Endothelial cell of umbilical vein (primary cell): ENCODE measurements around the gene SAP30L. TPM values are rescaled to one million over a fixed set of nuclear protein-coding genes. Genes with fewer than 3 reads are reported as not detected.

Experiments
- BruUV-seq: library from RNA; stranded (reverse); fragments of 400-500 nt; replicated peaks from 2 replicates; lab custom pipeline; 2021; lab: Mats Ljungman, UMichigan
- CTCF ChIA-PET: fragments of 300-600, 350-600 bp; sonication (Branson Sonifier 250); formaldehyde crosslinking; loops from one replicate; lab custom pipeline; 2021; ENCODE audit warnings: antibody characterized with exemption, inconsistent platforms; lab: Charles Lee
- POLR2A ChIA-PET: fragments of 300-600, 350-600 bp; sonication (Branson Sonifier 250); formaldehyde crosslinking; loops from one replicate; lab custom pipeline; 2021; ENCODE audit warnings: antibody characterized with exemption, inconsistent platforms; lab: Charles Lee
- DNase-seq: peaks from one replicate; pipeline ENCODE4 v3.0.0-alpha.2; 2011; ENCODE audit warnings: low read depth, low spot score
- FAIRE-seq: peaks from 2 replicates; lab custom pipeline; 2011; peaks lifted over from hg19 to GRCh38; lab: Jason Lieb, UNC
- H2AFZ ChIP-seq: 2 replicates; pipeline ENCODE4 v1.6.0; 2012; ENCODE audit warnings: low read depth, low read length, control low read depth, inconsistent platforms
- H3K27ac ChIP-seq: 2 replicates; pipeline ENCODE4 v1.5.1; 2011; ENCODE audit warnings: low read depth, mild to moderate bottlenecking, control low read depth, low read length, moderate library complexity; ENCODE audit not compliant: insufficient read depth
- H3K27me3 ChIP-seq, 2 experiments: 2 replicates each; pipeline versions ENCODE4 v1.6.0 to v1.6.1; 2011; ENCODE audit warnings: low read length in 2 of 2, mixed read lengths in 1 of 2; ENCODE audit not compliant: control insufficient read depth in 2 of 2, insufficient read depth in 2 of 2
- H3K36me3 ChIP-seq, 2 experiments: 2 replicates in 1 of 2; 3 replicates in 1 of 2; pipeline ENCODE4 v1.5.1; 2011; ENCODE audit warnings: low read length in 2 of 2, mild to moderate bottlenecking in 1 of 2, moderate library complexity in 1 of 2; ENCODE audit not compliant: control insufficient read depth in 2 of 2, insufficient read depth in 2 of 2; ENCODE audit errors: extremely low read depth in 1 of 2
- H3K4me1 ChIP-seq: 3 replicates; pipeline ENCODE4 v1.5.1; 2011; ENCODE audit warnings: mild to moderate bottlenecking, low read length; ENCODE audit not compliant: control insufficient read depth, insufficient read depth; ENCODE audit errors: extremely low read depth
- H3K4me2 ChIP-seq: 2 replicates; pipeline ENCODE4 v1.6.1; 2011; ENCODE audit warnings: low read length, control low read depth, mixed read lengths; ENCODE audit not compliant: insufficient read depth
- H3K4me3 ChIP-seq, 3 experiments: fragments of 200-600 bp in 1 of 3; sonication (generic), shearing (Covaris generic) in 1 of 3; replicated peaks in 1 of 3; 2 replicates each; pipeline ENCODE4 v1.5.1; 2011 to 2016; ENCODE audit warnings: control low read depth in 3 of 3, low read length in 3 of 3, mild to moderate bottlenecking in 2 of 3, inconsistent platforms in 1 of 3, low read depth in 1 of 3, moderate library complexity in 1 of 3; ENCODE audit not compliant: insufficient read depth in 1 of 3
- H3K79me2 ChIP-seq: 2 replicates; pipeline ENCODE4 v1.6.0; 2012; ENCODE audit warnings: low read length, inconsistent platforms; ENCODE audit not compliant: control insufficient read depth, insufficient read depth
- H3K9ac ChIP-seq: replicated peaks from 2 replicates; pipeline ENCODE3; 2011; ENCODE audit warnings: low read length, control low read depth; ENCODE audit not compliant: insufficient read depth; ENCODE audit errors: extremely low read depth
- H3K9me1 ChIP-seq: replicated peaks from 3 replicates; pipeline ENCODE4 v1.6.0; 2011; ENCODE audit warnings: mild to moderate bottlenecking, low read length; ENCODE audit not compliant: control insufficient read depth, insufficient read depth; ENCODE audit errors: extremely low read depth
- H3K9me3 ChIP-seq: replicated peaks from 2 replicates; pipeline ENCODE4 v1.5.1; 2012; ENCODE audit warnings: low read length, inconsistent platforms; ENCODE audit not compliant: control insufficient read depth, insufficient read depth
- H4K20me1 ChIP-seq: replicated peaks from 2 replicates; pipeline ENCODE3; 2011; ENCODE audit warnings: mild to moderate bottlenecking, low read length; ENCODE audit not compliant: control insufficient read depth, insufficient read depth; ENCODE audit errors: extremely low read depth
- EZH2 ChIP-seq: IDR thresholded peaks from 2 replicates; pipeline ENCODE4 v1.6.1; 2012; ENCODE audit warnings: borderline replicate concordance, low read depth, mild to moderate bottlenecking, moderate library complexity, low read length, inconsistent platforms; ENCODE audit not compliant: severe bottlenecking
- FOS ChIP-seq: IDR thresholded peaks from 2 replicates; pipeline ENCODE4 v1.6.1; 2011; ENCODE audit warnings: mild to moderate bottlenecking, low read length, moderate library complexity, borderline replicate concordance; ENCODE audit not compliant: insufficient read depth
- GATA2 ChIP-seq: IDR thresholded peaks from 2 replicates; pipeline ENCODE4 v1.7.0; 2011; ENCODE audit warnings: low read depth, mild to moderate bottlenecking, moderate library complexity, mixed read lengths, low read length; ENCODE audit not compliant: insufficient read length, insufficient read depth
- JUN ChIP-seq: IDR thresholded peaks from 2 replicates; pipeline ENCODE4 v1.6.1; 2011; ENCODE audit warnings: borderline replicate concordance, low read depth; ENCODE audit not compliant: insufficient read length, insufficient read depth
- MYC ChIP-seq: IDR thresholded peaks from one replicate; pipeline ENCODE4 v1.6.1; 2011; ENCODE audit warnings: mild to moderate bottlenecking, low read depth, low read length
- POLR2A ChIP-seq: IDR thresholded peaks from 2 replicates; pipeline ENCODE4 v1.6.1; 2012; ENCODE audit warnings: low read depth, mild to moderate bottlenecking, control low read depth, low read length
- POLR2AphosphoS5 ChIP-seq: IDR thresholded peaks from 2 replicates; pipeline ENCODE4 v1.6.1; 2012; ENCODE audit warnings: low read depth, mild to moderate bottlenecking, control low read depth, low read length, moderate library complexity; ENCODE audit not compliant: insufficient read depth
- dilution Hi-C: fragments of 300-500 bp; cut with MboI; formaldehyde crosslinking; loops from one replicate; pipeline ENCODE4 v1.15.0; 2019; ENCODE audit warnings: low sequenced_read_pairs; ENCODE audit not compliant: extremely low pct_ligation_motif_present
- intact Hi-C: fragments of 100-400 bp; cut with micrococcal nuclease; formaldehyde crosslinking; loops from one replicate; pipeline ENCODE4 v1.10.0; 2022
- polyA plus RNA-seq, 4 experiments: library from polyadenylated mRNA; depleted of rRNA in 3 of 4; stranded (reverse) in 3 of 4; unstranded in 1 of 4; fragments of >200 nt; gene quantifications; 2 replicates each; pipeline versions ENCODE4 v1.2.1 to v1.2.3, GENCODE V29; 2011 to 2012; ENCODE audit warnings: missing spikeins in 1 of 4
- total RNA-seq: library from RNA; stranded (reverse); gene quantifications from 2 replicates; pipeline ENCODE4 v1.2.3, GENCODE V29; 2021
- TF ChIP-seq, protein P1 (sequence below): IDR thresholded peaks from 2 replicates; pipeline ENCODE4 v1.6.1; 2011; ENCODE audit not compliant: insufficient read depth, insufficient read length
- TF ChIP-seq, protein P2 (sequence below), 2 donors: IDR thresholded peaks; 1 replicate in 1 of 2; 2 replicates in 1 of 2; pipeline ENCODE4 v1.5.1; 2011; ENCODE audit warnings: low read length in 2 of 2, mild to moderate bottlenecking in 2 of 2, moderate library complexity in 2 of 2, control low read depth in 1 of 2, inconsistent platforms in 1 of 2, low read depth in 1 of 2; ENCODE audit not compliant: insufficient read depth in 1 of 2; ENCODE audit errors: extremely low read depth in 1 of 2

Gene SAP30L
- total and polyA plus RNA-seq, 2 donors (not counting 3 experiments of a cell fraction or from before 2014, with no cell fraction given): 18.1 to 37.8 TPM

DNA sequence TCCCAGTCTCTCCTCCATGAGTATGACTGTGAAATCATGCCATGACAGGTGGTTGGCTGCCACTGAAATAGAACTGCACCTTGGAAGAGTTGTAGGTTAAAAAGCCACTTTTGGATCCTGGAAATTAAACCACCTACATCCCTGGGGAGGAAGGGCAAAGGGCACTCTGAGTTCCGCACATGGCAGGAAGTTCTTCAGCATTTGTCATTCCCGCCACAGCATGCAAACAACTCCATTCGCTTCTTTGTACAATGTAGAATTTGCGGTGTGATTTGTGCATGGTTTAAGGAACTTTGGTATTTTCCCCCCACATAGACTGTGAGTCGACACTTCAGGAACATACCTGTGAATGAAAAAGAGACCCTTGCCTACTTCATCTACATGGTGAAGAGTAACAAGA is 9.8 kb downstream of the SAP30L start:
- Histone ChIP-seq H3K4me2 (no peak overlapping the region), H4K20me1 (no peaks in the 10 kb centered on the region), H3K4me1 (peaks cover 2% of the 10 kb centered on the region), H3K9me3 (no peaks in the 10 kb centered on the region), H3K79me2 (no peaks in the 10 kb centered on the region), H2AFZ (no peak overlapping the region), H3K27ac (no peak overlapping the region), H3K27me3 (no peaks in the 10 kb centered on the region), H3K4me3 (no peak overlapping the region), H3K36me3 (peaks cover 8 to 21% of the 10 kb centered on the region in 2 experiments), H3K9me1 (no peaks in the 10 kb centered on the region), H3K9ac (no peak overlapping the region)
- no peak for DNase-seq
- CTCF ChIA-PET: no interaction called here
- FAIRE-seq: peak; percentile 76
- BruUV-seq: no TSS peak
- POLR2A ChIA-PET: no interaction called here
- dilution Hi-C loops (no loop called here), intact Hi-C loops (no loop called here)
- TF ChIP-seq JUN: no peak
- TF ChIP-seq GATA2: no peak
- no peak for TF ChIP-seq POLR2AphosphoS5
- no peak for TF ChIP-seq POLR2A
- no peak for TF ChIP-seq FOS

DNA sequence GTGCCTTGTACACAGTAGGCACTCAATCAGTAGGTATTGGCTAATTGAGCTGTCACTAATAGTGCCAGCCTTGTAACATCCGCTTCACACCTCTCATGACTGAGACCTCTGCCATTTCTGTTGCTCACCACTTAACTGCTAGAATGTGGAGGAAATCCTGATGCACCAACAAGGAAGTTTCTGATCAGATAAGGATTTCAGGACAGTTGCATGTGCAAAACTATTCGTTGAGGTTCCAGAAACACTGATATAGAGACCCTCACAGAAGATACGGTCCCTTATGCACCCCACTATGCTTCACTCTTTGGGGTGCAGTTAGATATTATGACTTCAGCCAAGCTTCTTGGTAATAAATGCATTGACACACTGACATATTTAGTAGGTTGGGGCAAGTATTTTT is 10.7 kb downstream of the SAP30L start:
- intact Hi-C loops: no loop called here
- no peak overlapping the region for H3K4me2 ChIP-seq
- TF ChIP-seq POLR2A (no peak), POLR2AphosphoS5 (no peak), FOS (no peak), GATA2 (no peak), EZH2 (no peak), JUN (no peak), MYC (no peak)
- TF ChIP-seq, protein P1, sequence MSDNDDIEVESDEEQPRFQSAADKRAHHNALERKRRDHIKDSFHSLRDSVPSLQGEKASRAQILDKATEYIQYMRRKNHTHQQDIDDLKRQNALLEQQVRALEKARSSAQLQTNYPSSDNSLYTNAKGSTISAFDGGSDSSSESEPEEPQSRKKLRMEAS: no peak
- TF ChIP-seq, protein P2, sequence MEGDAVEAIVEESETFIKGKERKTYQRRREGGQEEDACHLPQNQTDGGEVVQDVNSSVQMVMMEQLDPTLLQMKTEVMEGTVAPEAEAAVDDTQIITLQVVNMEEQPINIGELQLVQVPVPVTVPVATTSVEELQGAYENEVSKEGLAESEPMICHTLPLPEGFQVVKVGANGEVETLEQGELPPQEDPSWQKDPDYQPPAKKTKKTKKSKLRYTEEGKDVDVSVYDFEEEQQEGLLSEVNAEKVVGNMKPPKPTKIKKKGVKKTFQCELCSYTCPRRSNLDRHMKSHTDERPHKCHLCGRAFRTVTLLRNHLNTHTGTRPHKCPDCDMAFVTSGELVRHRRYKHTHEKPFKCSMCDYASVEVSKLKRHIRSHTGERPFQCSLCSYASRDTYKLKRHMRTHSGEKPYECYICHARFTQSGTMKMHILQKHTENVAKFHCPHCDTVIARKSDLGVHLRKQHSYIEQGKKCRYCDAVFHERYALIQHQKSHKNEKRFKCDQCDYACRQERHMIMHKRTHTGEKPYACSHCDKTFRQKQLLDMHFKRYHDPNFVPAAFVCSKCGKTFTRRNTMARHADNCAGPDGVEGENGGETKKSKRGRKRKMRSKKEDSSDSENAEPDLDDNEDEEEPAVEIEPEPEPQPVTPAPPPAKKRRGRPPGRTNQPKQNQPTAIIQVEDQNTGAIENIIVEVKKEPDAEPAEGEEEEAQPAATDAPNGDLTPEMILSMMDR (IDR thresholded peaks at IDR 0.05; ENCODE audit: extremely low read depth in 1 of 2, insufficient read depth in 1 of 2, low read depth in 1 of 2, low read length in 2 of 2): no peak
- H3K27me3 ChIP-seq: no peaks in the 10 kb centered on the region
- H3K79me2 ChIP-seq: no peaks in the 10 kb centered on the region
- H3K9me1 ChIP-seq: no peaks in the 10 kb centered on the region
- peaks cover 2% of the 10 kb centered on the region for H3K4me1 ChIP-seq
- no peaks in the 10 kb centered on the region for H3K9me3 ChIP-seq
- no peak overlapping the region for H2AFZ ChIP-seq
- ChIA-PET POLR2A (no interaction called here), CTCF (interaction anchor here (1.0 to 1.2 kb wide), 2 partner anchors 10 to 64 kb away, joined by 3 read pairs; no protein-coding TSS in a partner anchor)
- no peak for FAIRE-seq
- no peak overlapping the region for H3K4me3 ChIP-seq
- BruUV-seq: no TSS peak
- H3K36me3 ChIP-seq: peaks cover 4 to 21% of the 10 kb centered on the region in 2 experiments
- no peak for DNase-seq
- no peak overlapping the region for H3K27ac ChIP-seq
- dilution Hi-C loops: no loop called here
- H3K9ac ChIP-seq: no peak overlapping the region
- H4K20me1 ChIP-seq: no peaks in the 10 kb centered on the region
